ENCODE data around the gene CCDC9. TPM values are rescaled to one million over a fixed set of nuclear protein-coding genes. Genes with fewer than 3 reads are reported as not detected.

CCDC9 gene
- total and polyA plus RNA-seq, 2 of the 13 experiments (the other 11 are each of a cell fraction or from before 2014, with no cell fraction given), result 2.9 to 6.3 TPM

GRCh38 chr19:47227352-47228167 is 28.8 kb upstream of the CCDC9 start:
- H3K4me1 ChIP-seq (ENCODE audit: insufficient read depth, low read length), result peaks cover 38% of the 10 kb centered on the region
- under 1% methylated on average over 20 of the region's 27 CpGs for WGBS (ENCODE audit: low lambda C conversion rate)
- H3K9me3 ChIP-seq (ENCODE audit: low read length), result no peaks in the 10 kb centered on the region
- DNase-seq (ENCODE audit: low spot score), result peak; percentile 88
- peak overlapping the region; percentile 94 to 100 (median 95) for H3K4me3 ChIP-seq (replicated peaks in 1 of 3; ENCODE audit: insufficient read depth in 1 of 3, low read depth in 2 of 3, low read length in 3 of 3)
- POLR2A ChIA-PET, result interaction anchor here (0.6 to 4.3 kb wide), 14 partner anchors 10 to 183 kb away, joined by 3 to 93 read pairs (median 18); partner anchors contain the start of genes CCDC9, SAE1 and ZC3H4
- intact Hi-C loops (cut with micrococcal nuclease; ENCODE audit: unreplicated experiment), result no loop called here
- H3K36me3 ChIP-seq (replicated peaks in 1 of 2; ENCODE audit: control insufficient read depth in 1 of 2, insufficient read depth in 2 of 2, low read length in 2 of 2), result peaks cover 5 to 11% of the 10 kb centered on the region in 2 experiments; a peak in 4 of 5 replicates
- H3K27ac ChIP-seq (ENCODE audit: extremely low read length, insufficient read depth, low read length), result peak overlapping the region; percentile 93
- H3K4me2 ChIP-seq (ENCODE audit: low read depth, low read length), result peak overlapping the region; percentile 94
- H3K9ac ChIP-seq (ENCODE audit: insufficient read depth, low read depth, low read length), result peak overlapping the region; percentile 99
- H2AFZ ChIP-seq (ENCODE audit: low read length), result no peak overlapping the region
- in situ Hi-C loops (cut with HindIII; ENCODE audit: extremely low pct_ligation_motif_present, low pct_unique_long_range_greater_than_20kb), result no loop called here
- H3K27me3 ChIP-seq (ENCODE audit: control insufficient read depth in 1 of 2, insufficient read depth in 2 of 2, low read length in 2 of 2), result peaks cover 0 to 4% of the 10 kb centered on the region in 2 experiments; a peak in 1 of 5 replicates
- CTCF ChIA-PET (ENCODE audit: low intra/inter-chr PET ratio, low total read pairs), result no interaction called here
- H4K20me1 ChIP-seq (ENCODE audit: insufficient read depth, low read length), result peaks cover 20% of the 10 kb centered on the region
- H3K79me2 ChIP-seq (ENCODE audit: insufficient read depth, low read length), result peaks cover 23% of the 10 kb centered on the region
- no TSS peak for BruUV-seq (replicated peaks)
- FAIRE-seq, result peak; percentile 85
- peak; percentile 16 for ATAC-seq
- TF ChIP-seq ZNF672 (CRISPR knock-in tag; IDR thresholded peaks at IDR 0.05) (no peak), ZNF280B (CRISPR knock-in tag; IDR thresholded peaks at IDR 0.05; ENCODE audit: borderline replicate concordance) (no peak), CSRNP1 (CRISPR knock-in tag; IDR thresholded peaks at IDR 0.05) (peak; percentile 5; the same call in 1 of the 2 replicates), ZNF567 (CRISPR knock-in tag; IDR thresholded peaks at IDR 0.05; ENCODE audit: borderline replicate concordance) (0 out of 2 replicates have a peak, but pooled peaks have one; percentile 41), ZNF225 (CRISPR knock-in tag; IDR thresholded peaks at IDR 0.05) (peak; percentile 64; the same call in 1 of the 2 replicates), ZSCAN31 (CRISPR knock-in tag; IDR thresholded peaks at IDR 0.05; ENCODE audit: low read depth) (0 out of 2 replicates have a peak, but pooled peaks have one; percentile 16), POLR2G (IDR thresholded peaks at IDR 0.05; ENCODE audit: low read depth, low read length) (peak; percentile 19), ZNF441 (CRISPR knock-in tag; IDR thresholded peaks at IDR 0.05; ENCODE audit: borderline replicate concordance) (peak; percentile 34), TERF1 (CRISPR knock-in tag; IDR thresholded peaks at IDR 0.05) (no peak), FOXJ3 (CRISPR knock-in tag; IDR thresholded peaks at IDR 0.05; ENCODE audit: borderline replicate concordance) (no peak; the same call in 1 of the 2 replicates), DMAP1 (CRISPR knock-in tag; IDR thresholded peaks at IDR 0.05) (0 out of 2 replicates have a peak, but pooled peaks have one; percentile 64), ZNF614 (CRISPR knock-in tag; IDR thresholded peaks at IDR 0.05; ENCODE audit: borderline replicate concordance) (peak; percentile 73), RAD21 (CRISPR knock-in tag; IDR thresholded peaks at IDR 0.05) (no peak), CENPT (CRISPR knock-in tag; IDR thresholded peaks at IDR 0.05; ENCODE audit: low read depth) (no peak), KAT8 (CRISPR knock-in tag; IDR thresholded peaks at IDR 0.05) (peak; percentile 40; the same call in 1 of the 2 replicates), YEATS4 (CRISPR knock-in tag; IDR thresholded peaks at IDR 0.05; ENCODE audit: borderline replicate concordance) (peak; percentile 12; the same call in 1 of the 2 replicates)
- TF ChIP-seq, protein P1, sequence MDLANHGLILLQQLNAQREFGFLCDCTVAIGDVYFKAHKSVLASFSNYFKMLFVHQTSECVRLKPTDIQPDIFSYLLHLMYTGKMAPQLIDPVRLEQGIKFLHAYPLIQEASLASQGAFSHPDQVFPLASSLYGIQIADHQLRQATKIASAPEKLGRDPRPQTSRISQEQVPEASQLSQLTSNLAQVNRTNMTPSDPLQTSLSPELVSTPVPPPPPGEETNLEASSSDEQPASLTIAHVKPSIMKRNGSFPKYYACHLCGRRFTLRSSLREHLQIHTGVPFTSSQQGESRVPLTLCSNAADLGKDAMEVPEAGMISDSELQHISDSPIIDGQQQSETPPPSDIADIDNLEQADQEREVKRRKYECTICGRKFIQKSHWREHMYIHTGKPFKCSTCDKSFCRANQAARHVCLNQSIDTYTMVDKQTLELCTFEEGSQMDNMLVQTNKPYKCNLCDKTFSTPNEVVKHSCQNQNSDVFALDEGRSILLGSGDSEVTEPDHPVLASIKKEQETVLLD (CRISPR knock-in tag; IDR thresholded peaks at IDR 0.05; ENCODE audit: low read depth), result 0 out of 2 replicates have a peak, but pooled peaks have one; percentile 28
